HepG2 (cell line): ENCODE data around the gene CYBRD1. TPM values are rescaled to one million over a fixed set of nuclear protein-coding genes. Genes with fewer than 3 reads are reported as not detected.

ENCODE experiments used
- FOXA1 ChIP-seq, 2 experiments: fragments of 450-650 bp in 1 of 2; sonication (generic) in 1 of 2; formaldehyde crosslinking in 1 of 2; IDR thresholded peaks; 2 replicates each; pipeline versions ENCODE4 v1.4.0 to v1.6.1; 2016 to 2020; ENCODE audit warnings: missing genetic modification reagents in 1 of 2
- PHF5A ChIP-seq: IDR thresholded peaks from one replicate; pipeline ENCODE4 v1.6.1; 2018; ENCODE audit warnings: low read depth, missing genetic modification reagents; ENCODE audit not compliant: unreplicated experiment
- YEATS2 ChIP-seq: sonication (generic); formaldehyde crosslinking; IDR thresholded peaks from 2 replicates; pipeline ENCODE4 v1.4.0; 2020; ENCODE audit warnings: missing genetic modification reagents, borderline replicate concordance
- ZBTB7B ChIP-seq: sonication (generic); formaldehyde crosslinking; IDR thresholded peaks from 2 replicates; pipeline ENCODE4 v1.4.0; 2020; ENCODE audit warnings: missing genetic modification reagents
- ZNF552 ChIP-seq: sonication (generic); formaldehyde crosslinking; IDR thresholded peaks from 2 replicates; pipeline ENCODE4 v1.9.0; 2022; ENCODE audit warnings: missing genetic modification reagents, mild to moderate bottlenecking, borderline replicate concordance
- polyA plus RNA-seq, 8 experiments: library from polyadenylated mRNA; depleted of rRNA in 3 of 8; stranded (reverse) in 7 of 8; unstranded in 1 of 8; fragments of >200 nt; fragmentation: Illumina TruSeq in 4 of 8; extraction: Trizol in 4 of 8; gene quantifications; 2 replicates each; pipeline versions ENCODE4 v1.2.1 to v1.2.3, GENCODE V29; 2011 to 2016; ENCODE audit warnings: low read depth in 4 of 8, missing spikeins in 1 of 8, mixed read lengths in 1 of 8; ENCODE audit not compliant: insufficient read depth in 1 of 8
- total RNA-seq, 5 experiments: library from RNA; depleted of rRNA; stranded (reverse); fragments of >200 nt; fragmentation: Illumina TruSeq; extraction: Trizol; gene quantifications; 2 replicates each; pipeline ENCODE4 v1.2.3, GENCODE V29; 2016; ENCODE audit warnings: low read depth in 1 of 5
- TF ChIP-seq, protein P1 (sequence below): sonication (generic); formaldehyde crosslinking; IDR thresholded peaks from 2 replicates; pipeline ENCODE4 v1.4.0; 2020; ENCODE audit warnings: missing genetic modification reagents
- TF ChIP-seq, protein P2 (sequence below): sonication (generic); formaldehyde crosslinking; IDR thresholded peaks from 2 replicates; pipeline ENCODE4 v1.8.1; 2022; ENCODE audit warnings: mild to moderate bottlenecking, missing genetic modification reagents
- TF ChIP-seq, protein P3 (sequence below): sonication (generic); formaldehyde crosslinking; IDR thresholded peaks from 2 replicates; pipeline ENCODE4 v1.4.0; 2020; ENCODE audit warnings: missing genetic modification reagents, mild to moderate bottlenecking, borderline replicate concordance
- TF ChIP-seq, protein P4 (sequence below): sonication (generic); formaldehyde crosslinking; IDR thresholded peaks from 2 replicates; pipeline ENCODE4 v1.4.0; 2020; ENCODE audit warnings: mild to moderate bottlenecking, missing genetic modification reagents
- TF ChIP-seq, protein P5 (sequence below), 2 experiments: fragments of 450-650 bp in 1 of 2; sonication (generic) in 1 of 2; formaldehyde crosslinking; IDR thresholded peaks; 2 replicates each; pipeline versions ENCODE4 v1.5.0 to v1.8.0; 2020 to 2022; ENCODE audit warnings: mild to moderate bottlenecking in 1 of 2, missing genetic modification reagents in 1 of 2

Gene CYBRD1
- total and polyA plus RNA-seq, 2 of the 13 experiments (the other 11 are each of a cell fraction or from before 2014, with no cell fraction given), result 0.13 to 0.42 TPM

DNA sequence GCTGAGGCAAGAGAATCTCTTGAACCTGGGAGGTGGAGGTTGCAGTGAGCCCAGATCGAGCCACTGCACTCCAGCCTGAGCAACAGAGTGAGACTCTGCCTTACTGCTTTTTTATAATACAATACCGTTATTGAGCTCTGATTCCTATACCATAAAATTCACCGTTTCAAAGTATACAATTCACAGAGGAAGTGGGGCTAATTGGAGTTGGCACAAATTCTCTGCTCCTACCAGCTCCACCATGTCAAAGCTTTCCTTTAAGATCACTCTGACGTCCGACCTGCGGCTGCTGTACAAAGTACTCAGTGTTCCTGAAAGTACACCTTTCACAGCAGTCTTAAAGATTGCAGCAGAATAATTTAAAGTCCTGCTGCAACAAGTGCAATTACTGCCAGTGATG, 29.6 kb upstream of the CYBRD1 start (continued):
- TF ChIP-seq, protein P1, sequence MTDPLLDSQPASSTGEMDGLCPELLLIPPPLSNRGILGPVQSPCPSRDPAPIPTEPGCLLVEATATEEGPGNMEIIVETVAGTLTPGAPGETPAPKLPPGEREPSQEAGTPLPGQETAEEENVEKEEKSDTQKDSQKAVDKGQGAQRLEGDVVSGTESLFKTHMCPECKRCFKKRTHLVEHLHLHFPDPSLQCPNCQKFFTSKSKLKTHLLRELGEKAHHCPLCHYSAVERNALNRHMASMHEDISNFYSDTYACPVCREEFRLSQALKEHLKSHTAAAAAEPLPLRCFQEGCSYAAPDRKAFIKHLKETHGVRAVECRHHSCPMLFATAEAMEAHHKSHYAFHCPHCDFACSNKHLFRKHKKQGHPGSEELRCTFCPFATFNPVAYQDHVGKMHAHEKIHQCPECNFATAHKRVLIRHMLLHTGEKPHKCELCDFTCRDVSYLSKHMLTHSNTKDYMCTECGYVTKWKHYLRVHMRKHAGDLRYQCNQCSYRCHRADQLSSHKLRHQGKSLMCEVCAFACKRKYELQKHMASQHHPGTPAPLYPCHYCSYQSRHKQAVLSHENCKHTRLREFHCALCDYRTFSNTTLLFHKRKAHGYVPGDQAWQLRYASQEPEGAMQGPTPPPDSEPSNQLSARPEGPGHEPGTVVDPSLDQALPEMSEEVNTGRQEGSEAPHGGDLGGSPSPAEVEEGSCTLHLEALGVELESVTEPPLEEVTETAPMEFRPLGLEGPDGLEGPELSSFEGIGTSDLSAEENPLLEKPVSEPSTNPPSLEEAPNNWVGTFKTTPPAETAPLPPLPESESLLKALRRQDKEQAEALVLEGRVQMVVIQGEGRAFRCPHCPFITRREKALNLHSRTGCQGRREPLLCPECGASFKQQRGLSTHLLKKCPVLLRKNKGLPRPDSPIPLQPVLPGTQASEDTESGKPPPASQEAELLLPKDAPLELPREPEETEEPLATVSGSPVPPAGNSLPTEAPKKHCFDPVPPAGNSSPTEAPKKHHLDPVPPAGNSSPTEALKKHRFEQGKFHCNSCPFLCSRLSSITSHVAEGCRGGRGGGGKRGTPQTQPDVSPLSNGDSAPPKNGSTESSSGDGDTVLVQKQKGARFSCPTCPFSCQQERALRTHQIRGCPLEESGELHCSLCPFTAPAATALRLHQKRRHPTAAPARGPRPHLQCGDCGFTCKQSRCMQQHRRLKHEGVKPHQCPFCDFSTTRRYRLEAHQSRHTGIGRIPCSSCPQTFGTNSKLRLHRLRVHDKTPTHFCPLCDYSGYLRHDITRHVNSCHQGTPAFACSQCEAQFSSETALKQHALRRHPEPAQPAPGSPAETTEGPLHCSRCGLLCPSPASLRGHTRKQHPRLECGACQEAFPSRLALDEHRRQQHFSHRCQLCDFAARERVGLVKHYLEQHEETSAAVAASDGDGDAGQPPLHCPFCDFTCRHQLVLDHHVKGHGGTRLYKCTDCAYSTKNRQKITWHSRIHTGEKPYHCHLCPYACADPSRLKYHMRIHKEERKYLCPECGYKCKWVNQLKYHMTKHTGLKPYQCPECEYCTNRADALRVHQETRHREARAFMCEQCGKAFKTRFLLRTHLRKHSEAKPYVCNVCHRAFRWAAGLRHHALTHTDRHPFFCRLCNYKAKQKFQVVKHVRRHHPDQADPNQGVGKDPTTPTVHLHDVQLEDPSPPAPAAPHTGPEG, result no peak
- no peak for TF ChIP-seq FOXA1 (IDR thresholded peaks at IDR 0.05)
- TF ChIP-seq FOXA1 (CRISPR knock-in tag; IDR thresholded peaks at IDR 0.05), result no peak
- TF ChIP-seq YEATS2, result no peak
- TF ChIP-seq PHF5A (CRISPR knock-in tag), result no peak
- TF ChIP-seq, protein P2, sequence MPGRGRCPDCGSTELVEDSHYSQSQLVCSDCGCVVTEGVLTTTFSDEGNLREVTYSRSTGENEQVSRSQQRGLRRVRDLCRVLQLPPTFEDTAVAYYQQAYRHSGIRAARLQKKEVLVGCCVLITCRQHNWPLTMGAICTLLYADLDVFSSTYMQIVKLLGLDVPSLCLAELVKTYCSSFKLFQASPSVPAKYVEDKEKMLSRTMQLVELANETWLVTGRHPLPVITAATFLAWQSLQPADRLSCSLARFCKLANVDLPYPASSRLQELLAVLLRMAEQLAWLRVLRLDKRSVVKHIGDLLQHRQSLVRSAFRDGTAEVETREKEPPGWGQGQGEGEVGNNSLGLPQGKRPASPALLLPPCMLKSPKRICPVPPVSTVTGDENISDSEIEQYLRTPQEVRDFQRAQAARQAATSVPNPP (CRISPR knock-in tag), result no peak
- no peak for TF ChIP-seq ZNF552 (CRISPR knock-in tag)
- no peak for TF ChIP-seq ZBTB7B (CRISPR knock-in tag)
- TF ChIP-seq, protein P3, sequence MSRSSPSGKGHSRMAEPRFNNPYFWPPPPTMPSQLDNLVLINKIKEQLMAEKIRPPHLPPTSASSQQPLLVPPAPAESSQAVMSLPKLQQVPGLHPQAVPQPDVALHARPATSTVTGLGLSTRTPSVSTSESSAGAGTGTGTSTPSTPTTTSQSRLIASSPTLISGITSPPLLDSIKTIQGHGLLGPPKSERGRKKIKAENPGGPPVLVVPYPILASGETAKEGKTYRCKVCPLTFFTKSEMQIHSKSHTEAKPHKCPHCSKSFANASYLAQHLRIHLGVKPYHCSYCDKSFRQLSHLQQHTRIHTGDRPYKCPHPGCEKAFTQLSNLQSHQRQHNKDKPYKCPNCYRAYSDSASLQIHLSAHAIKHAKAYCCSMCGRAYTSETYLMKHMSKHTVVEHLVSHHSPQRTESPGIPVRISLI (CRISPR knock-in tag), result no peak
- TF ChIP-seq, protein P4, sequence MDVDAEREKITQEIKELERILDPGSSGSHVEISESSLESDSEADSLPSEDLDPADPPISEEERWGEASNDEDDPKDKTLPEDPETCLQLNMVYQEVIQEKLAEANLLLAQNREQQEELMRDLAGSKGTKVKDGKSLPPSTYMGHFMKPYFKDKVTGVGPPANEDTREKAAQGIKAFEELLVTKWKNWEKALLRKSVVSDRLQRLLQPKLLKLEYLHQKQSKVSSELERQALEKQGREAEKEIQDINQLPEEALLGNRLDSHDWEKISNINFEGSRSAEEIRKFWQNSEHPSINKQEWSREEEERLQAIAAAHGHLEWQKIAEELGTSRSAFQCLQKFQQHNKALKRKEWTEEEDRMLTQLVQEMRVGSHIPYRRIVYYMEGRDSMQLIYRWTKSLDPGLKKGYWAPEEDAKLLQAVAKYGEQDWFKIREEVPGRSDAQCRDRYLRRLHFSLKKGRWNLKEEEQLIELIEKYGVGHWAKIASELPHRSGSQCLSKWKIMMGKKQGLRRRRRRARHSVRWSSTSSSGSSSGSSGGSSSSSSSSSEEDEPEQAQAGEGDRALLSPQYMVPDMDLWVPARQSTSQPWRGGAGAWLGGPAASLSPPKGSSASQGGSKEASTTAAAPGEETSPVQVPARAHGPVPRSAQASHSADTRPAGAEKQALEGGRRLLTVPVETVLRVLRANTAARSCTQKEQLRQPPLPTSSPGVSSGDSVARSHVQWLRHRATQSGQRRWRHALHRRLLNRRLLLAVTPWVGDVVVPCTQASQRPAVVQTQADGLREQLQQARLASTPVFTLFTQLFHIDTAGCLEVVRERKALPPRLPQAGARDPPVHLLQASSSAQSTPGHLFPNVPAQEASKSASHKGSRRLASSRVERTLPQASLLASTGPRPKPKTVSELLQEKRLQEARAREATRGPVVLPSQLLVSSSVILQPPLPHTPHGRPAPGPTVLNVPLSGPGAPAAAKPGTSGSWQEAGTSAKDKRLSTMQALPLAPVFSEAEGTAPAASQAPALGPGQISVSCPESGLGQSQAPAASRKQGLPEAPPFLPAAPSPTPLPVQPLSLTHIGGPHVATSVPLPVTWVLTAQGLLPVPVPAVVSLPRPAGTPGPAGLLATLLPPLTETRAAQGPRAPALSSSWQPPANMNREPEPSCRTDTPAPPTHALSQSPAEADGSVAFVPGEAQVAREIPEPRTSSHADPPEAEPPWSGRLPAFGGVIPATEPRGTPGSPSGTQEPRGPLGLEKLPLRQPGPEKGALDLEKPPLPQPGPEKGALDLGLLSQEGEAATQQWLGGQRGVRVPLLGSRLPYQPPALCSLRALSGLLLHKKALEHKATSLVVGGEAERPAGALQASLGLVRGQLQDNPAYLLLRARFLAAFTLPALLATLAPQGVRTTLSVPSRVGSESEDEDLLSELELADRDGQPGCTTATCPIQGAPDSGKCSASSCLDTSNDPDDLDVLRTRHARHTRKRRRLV (CRISPR knock-in tag), result no peak
- TF ChIP-seq, protein P5, sequence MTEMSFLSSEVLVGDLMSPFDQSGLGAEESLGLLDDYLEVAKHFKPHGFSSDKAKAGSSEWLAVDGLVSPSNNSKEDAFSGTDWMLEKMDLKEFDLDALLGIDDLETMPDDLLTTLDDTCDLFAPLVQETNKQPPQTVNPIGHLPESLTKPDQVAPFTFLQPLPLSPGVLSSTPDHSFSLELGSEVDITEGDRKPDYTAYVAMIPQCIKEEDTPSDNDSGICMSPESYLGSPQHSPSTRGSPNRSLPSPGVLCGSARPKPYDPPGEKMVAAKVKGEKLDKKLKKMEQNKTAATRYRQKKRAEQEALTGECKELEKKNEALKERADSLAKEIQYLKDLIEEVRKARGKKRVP (CRISPR knock-in tag; IDR thresholded peaks at IDR 0.05), result no peak
- TF ChIP-seq, all 625 proteins: peak for 0
